ENCODE measurements around the gene SLC31A1.

DNA sequence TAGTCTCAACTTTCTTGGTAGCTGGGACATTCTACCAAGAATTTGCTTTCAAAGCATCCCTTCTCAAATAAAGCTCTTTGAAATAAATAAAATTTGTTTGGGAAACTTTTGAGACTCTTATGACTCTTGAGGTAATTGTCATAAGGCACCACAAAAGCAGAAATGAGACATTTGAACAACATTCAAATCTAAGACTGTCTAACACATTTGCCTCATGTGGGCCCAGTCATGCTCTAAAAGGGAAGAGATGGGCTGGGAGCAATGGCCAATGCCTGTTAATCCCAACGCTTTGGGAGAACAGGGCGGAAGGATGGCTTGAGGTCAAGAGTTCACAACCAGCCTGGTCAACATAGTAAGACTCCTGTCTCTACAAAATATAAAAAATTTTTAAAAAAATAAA, 44.1 kb upstream of the SLC31A1 start:
- TF ChIP-seq CREB1 (IDR thresholded peaks at IDR 0.05; ENCODE audit: low read depth) (no peak), TAF1 (IDR thresholded peaks at IDR 0.05; ENCODE audit: low read depth) (no peak), YY1 (IDR thresholded peaks at IDR 0.05; ENCODE audit: low read depth) (no peak), EP300 (IDR thresholded peaks at IDR 0.05; ENCODE audit: borderline replicate concordance) (no peak), CEBPB (IDR thresholded peaks at IDR 0.05) (no peak), TCF12 (IDR thresholded peaks at IDR 0.05; ENCODE audit: low read depth) (no peak), TEAD4 (IDR thresholded peaks at IDR 0.05) (no peak), EGR1 (IDR thresholded peaks at IDR 0.05) (no peak), RAD21 (IDR thresholded peaks at IDR 0.05; ENCODE audit: low read depth) (no peak)
- TF ChIP-seq, protein P1, sequence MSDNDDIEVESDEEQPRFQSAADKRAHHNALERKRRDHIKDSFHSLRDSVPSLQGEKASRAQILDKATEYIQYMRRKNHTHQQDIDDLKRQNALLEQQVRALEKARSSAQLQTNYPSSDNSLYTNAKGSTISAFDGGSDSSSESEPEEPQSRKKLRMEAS (IDR thresholded peaks at IDR 0.05) = no peak
- TF ChIP-seq, protein P2, sequence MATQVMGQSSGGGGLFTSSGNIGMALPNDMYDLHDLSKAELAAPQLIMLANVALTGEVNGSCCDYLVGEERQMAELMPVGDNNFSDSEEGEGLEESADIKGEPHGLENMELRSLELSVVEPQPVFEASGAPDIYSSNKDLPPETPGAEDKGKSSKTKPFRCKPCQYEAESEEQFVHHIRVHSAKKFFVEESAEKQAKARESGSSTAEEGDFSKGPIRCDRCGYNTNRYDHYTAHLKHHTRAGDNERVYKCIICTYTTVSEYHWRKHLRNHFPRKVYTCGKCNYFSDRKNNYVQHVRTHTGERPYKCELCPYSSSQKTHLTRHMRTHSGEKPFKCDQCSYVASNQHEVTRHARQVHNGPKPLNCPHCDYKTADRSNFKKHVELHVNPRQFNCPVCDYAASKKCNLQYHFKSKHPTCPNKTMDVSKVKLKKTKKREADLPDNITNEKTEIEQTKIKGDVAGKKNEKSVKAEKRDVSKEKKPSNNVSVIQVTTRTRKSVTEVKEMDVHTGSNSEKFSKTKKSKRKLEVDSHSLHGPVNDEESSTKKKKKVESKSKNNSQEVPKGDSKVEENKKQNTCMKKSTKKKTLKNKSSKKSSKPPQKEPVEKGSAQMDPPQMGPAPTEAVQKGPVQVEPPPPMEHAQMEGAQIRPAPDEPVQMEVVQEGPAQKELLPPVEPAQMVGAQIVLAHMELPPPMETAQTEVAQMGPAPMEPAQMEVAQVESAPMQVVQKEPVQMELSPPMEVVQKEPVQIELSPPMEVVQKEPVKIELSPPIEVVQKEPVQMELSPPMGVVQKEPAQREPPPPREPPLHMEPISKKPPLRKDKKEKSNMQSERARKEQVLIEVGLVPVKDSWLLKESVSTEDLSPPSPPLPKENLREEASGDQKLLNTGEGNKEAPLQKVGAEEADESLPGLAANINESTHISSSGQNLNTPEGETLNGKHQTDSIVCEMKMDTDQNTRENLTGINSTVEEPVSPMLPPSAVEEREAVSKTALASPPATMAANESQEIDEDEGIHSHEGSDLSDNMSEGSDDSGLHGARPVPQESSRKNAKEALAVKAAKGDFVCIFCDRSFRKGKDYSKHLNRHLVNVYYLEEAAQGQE (IDR thresholded peaks at IDR 0.05; ENCODE audit: low read depth) = no peak
- TF ChIP-seq, protein P3, sequence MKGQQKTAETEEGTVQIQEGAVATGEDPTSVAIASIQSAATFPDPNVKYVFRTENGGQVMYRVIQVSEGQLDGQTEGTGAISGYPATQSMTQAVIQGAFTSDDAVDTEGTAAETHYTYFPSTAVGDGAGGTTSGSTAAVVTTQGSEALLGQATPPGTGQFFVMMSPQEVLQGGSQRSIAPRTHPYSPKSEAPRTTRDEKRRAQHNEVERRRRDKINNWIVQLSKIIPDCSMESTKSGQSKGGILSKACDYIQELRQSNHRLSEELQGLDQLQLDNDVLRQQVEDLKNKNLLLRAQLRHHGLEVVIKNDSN (IDR thresholded peaks at IDR 0.05) = no peak

Measured in Ishikawa (cell line).